GM12878 (cell line): Measurements from ENCODE around the gene CAPN7. TPM values are rescaled to one million over a fixed set of nuclear protein-coding genes. Genes with fewer than 3 reads are reported as not detected.

ENCODE experiments used
- ATAC-seq: fragments of 200-7000 bp; cut with Tn5 transposase; 3 replicates; pipeline ENCODE4 v1.9.1; 2020; ENCODE audit warnings: mild to moderate bottlenecking, moderate library complexity
- BruUV-seq: library from RNA; stranded (reverse); fragments of 400-500 nt; replicated peaks from 2 replicates; lab custom pipeline; 2021; lab: Mats Ljungman, UMichigan
- CTCF ChIA-PET: fragments of 300-600 bp; sonication (Branson Sonifier 250); formaldehyde crosslinking; extraction: SDS; loops from one replicate; lab custom pipeline; 2021; ENCODE audit warnings: inconsistent platforms; lab: Yijun Ruan, JAX
- POLR2A ChIA-PET: fragments of 350-600 bp; formaldehyde crosslinking; extraction: SDS; loops from one replicate; lab custom pipeline; 2021; ENCODE audit warnings: inconsistent platforms; lab: Charles Lee
- RAD21 ChIA-PET: fragments of 300-600 bp; sonication (Branson Sonifier 250); formaldehyde crosslinking; loops from one replicate; lab custom pipeline; 2023; ENCODE audit warnings: antibody characterized with exemption; ENCODE audit not compliant: unreplicated experiment; lab: Charles Lee
- SMC1A ChIA-PET: fragments of 300-600 bp; sonication (Branson Sonifier 250); formaldehyde crosslinking; loops from one replicate; lab custom pipeline; 2023; ENCODE audit not compliant: unreplicated experiment, uncharacterized antibody; lab: Charles Lee
- DNase-seq: peaks from one replicate; pipeline ENCODE4 v3.0.0-alpha.2; 2011; ENCODE audit warnings: low read depth, low spot score
- FAIRE-seq: peaks from 3 replicates; lab custom pipeline; 2011; peaks lifted over from hg19 to GRCh38; lab: Jason Lieb, UNC
- H2AFZ ChIP-seq: 2 replicates; pipeline ENCODE4 v1.6.0; 2011; ENCODE audit warnings: low read depth, low read length, control low read depth; ENCODE audit not compliant: control insufficient read depth
- H3K27ac ChIP-seq: 2 replicates; pipeline ENCODE4 v1.5.1; 2011; ENCODE audit warnings: control low read depth; ENCODE audit not compliant: control insufficient read depth, insufficient read depth
- H3K27me3 ChIP-seq, 2 experiments: replicated peaks in 1 of 2; 2 replicates each; pipeline versions ENCODE4 v1.6.0 to v1.6.1; 2011; ENCODE audit warnings: low read length in 1 of 2; ENCODE audit not compliant: control insufficient read depth in 2 of 2, insufficient read depth in 2 of 2
- H3K36me3 ChIP-seq, 2 experiments: 2 replicates each; pipeline ENCODE4 v1.5.1; 2011; ENCODE audit warnings: low read length in 1 of 2; ENCODE audit not compliant: control insufficient read depth in 2 of 2, insufficient read depth in 2 of 2
- H3K4me1 ChIP-seq: 2 replicates; pipeline ENCODE4 v1.6.1; 2011; ENCODE audit warnings: mild to moderate bottlenecking, low read length, moderate library complexity, mixed read lengths; ENCODE audit not compliant: control insufficient read depth, insufficient read depth
- H3K4me2 ChIP-seq: 2 replicates; pipeline ENCODE4 v1.6.0; 2011; ENCODE audit warnings: control low read depth; ENCODE audit not compliant: control insufficient read depth, insufficient read depth
- H3K4me3 ChIP-seq: fragments of 200-600 bp; sonication (generic); 2 replicates; pipeline ENCODE4 v1.5.1; 2016
- H3K79me2 ChIP-seq: 2 replicates; pipeline ENCODE4 v1.6.0; 2011; ENCODE audit warnings: low read length; ENCODE audit not compliant: control insufficient read depth, insufficient read depth
- H3K9ac ChIP-seq: 2 replicates; pipeline ENCODE4 v1.8.0; 2011; ENCODE audit warnings: low read length, control low read depth, mixed read lengths; ENCODE audit not compliant: control insufficient read depth, insufficient read depth
- H3K9me3 ChIP-seq: replicated peaks from 3 replicates; pipeline ENCODE4 v1.5.1; 2011; ENCODE audit warnings: mild to moderate bottlenecking, low read length; ENCODE audit not compliant: control insufficient read depth, insufficient read depth
- H4K20me1 ChIP-seq: 2 replicates; pipeline ENCODE4 v1.6.0; 2011; ENCODE audit not compliant: control insufficient read depth, insufficient read depth
- CEBPZ ChIP-seq: fragments of 150-350 bp; IDR thresholded peaks from 2 replicates; pipeline ENCODE4 v1.6.1; 2016; ENCODE audit warnings: low read depth, low read length
- EED ChIP-seq: sonication (generic); IDR thresholded peaks from 2 replicates; pipeline ENCODE4 v1.6.1; 2016; ENCODE audit warnings: antibody characterized with exemption, low read depth
- EZH2 ChIP-seq: IDR thresholded peaks from 2 replicates; pipeline ENCODE4 v1.6.1; 2012; ENCODE audit warnings: low read depth, mild to moderate bottlenecking, control low read depth, inconsistent platforms, low read length, borderline replicate concordance; ENCODE audit not compliant: control insufficient read depth
- MXI1 ChIP-seq: fragments of 150-350 bp; IDR thresholded peaks from 2 replicates; pipeline ENCODE4 v1.6.1; 2011; ENCODE audit warnings: low read depth, mild to moderate bottlenecking, inconsistent platforms, low read length, improper control_type of control experiment
- MYC ChIP-seq: IDR thresholded peaks from 2 replicates; pipeline ENCODE4 v1.6.1; 2011; ENCODE audit warnings: mild to moderate bottlenecking, low read length, moderate library complexity, inconsistent platforms; ENCODE audit not compliant: insufficient read depth, insufficient replicate concordance, insufficient read length, severe bottlenecking
- NKRF ChIP-seq: fragments of 450-650 bp; conservative IDR thresholded peaks from 2 replicates; pipeline ENCODE4 v1.6.1; 2017; ENCODE audit warnings: mild to moderate bottlenecking, moderate library complexity
- SIN3A ChIP-seq: IDR thresholded peaks from 2 replicates; pipeline ENCODE4 v1.6.1; 2012; ENCODE audit warnings: low read depth, low read length, improper control_type of control experiment
- SMAD5 ChIP-seq: IDR thresholded peaks from 2 replicates; pipeline ENCODE4 v1.6.1; 2016; ENCODE audit warnings: antibody characterized with exemption, low read depth
- ZBTB11 ChIP-seq: fragments of 450-650 bp; formaldehyde crosslinking; IDR thresholded peaks from 2 replicates; pipeline ENCODE4 v1.5.0; 2022; ENCODE audit warnings: mild to moderate bottlenecking, missing genetic modification characterization
- ZNF217 ChIP-seq: fragments of 450-650 bp; IDR thresholded peaks from 2 replicates; pipeline ENCODE4 v1.6.1; 2017; ENCODE audit warnings: antibody characterized with exemption, mild to moderate bottlenecking
- WGBS: methylation state at CpG from one replicate; pipeline ENCODE4 v1.1.6; 2016; ENCODE audit warnings: low lambda C conversion rate; ENCODE audit not compliant: insufficient replicate concordance, insufficient coverage; ENCODE audit errors: missing lambda C conversion rate; 5-methylcytosine and 5-hydroxymethylcytosine counted together
- in situ Hi-C: fragments of 300-500 bp; cut with MboI; formaldehyde crosslinking; loops from 9 replicates; pipeline ENCODE4 v1.14.3; 2018; ENCODE audit warnings: mixed read lengths
- intact Hi-C: fragments of 100-400 bp; cut with micrococcal nuclease; formaldehyde crosslinking; loops from one replicate; pipeline ENCODE4 v1.14.2; 2022; ENCODE audit not compliant: unreplicated experiment
- polyA plus RNA-seq, 11 experiments: library from polyadenylated mRNA; depleted of rRNA in 4 of 11; unstranded in 6 of 11; stranded (reverse) in 5 of 11; fragments of >200 nt; fragmentation: Nextera tagmentation in 4 of 11; fragmentation: Illumina TruSeq in 1 of 11; extraction: Ambion mirVana in 4 of 11; extraction: Trizol in 1 of 11; gene quantifications; 1 replicate in 1 of 11; 2 replicates in 10 of 11; pipeline versions ENCODE4 v1.2.1 to v1.2.3, GENCODE V29; 2011 to 2016; ENCODE audit warnings: inconsistent platforms in 2 of 11, missing spikeins in 2 of 11, low read depth in 1 of 11
- total RNA-seq, 4 experiments: library from RNA; depleted of rRNA in 3 of 4; stranded (reverse); fragments of >200 nt in 3 of 4; fragmentation: Illumina TruSeq in 1 of 4; extraction: Trizol in 1 of 4; gene quantifications; 2 replicates each; pipeline versions ENCODE4 v1.2.1 to v1.2.3, GENCODE V29; 2013 to 2021

Gene CAPN7
- total and polyA plus RNA-seq, 10 of the 15 experiments (the other 5 are each of a cell fraction or from before 2014, with no cell fraction given): 5.3 to 27.0 (median 18.2) TPM

GRCh38 chr3:15206662-15207576 lies 873 bp downstream of the CAPN7 start:
- Histone ChIP-seq H3K27me3 (no peaks in the 10 kb centered on the region), H3K27ac (peak overlapping the region; percentile 61), H4K20me1 (no peaks in the 10 kb centered on the region), H3K79me2 (peaks cover 37% of the 10 kb centered on the region), H3K4me3 (peak overlapping the region; percentile 94), H3K36me3 (no peaks in the 10 kb centered on the region), H3K9me3 (no peaks in the 10 kb centered on the region), H2AFZ (peak overlapping the region; percentile 72), H3K9ac (peak overlapping the region; percentile 80), H3K4me2 (peak overlapping the region; percentile 88), H3K4me1 (no peaks in the 10 kb centered on the region)
- WGBS: under 1% methylated on average over 30 of the region's 30 CpGs
- ChIA-PET SMC1A (interaction anchor here (0.6 to 12.1 kb wide), 22 partner anchors 7 to 1103 kb away, joined by 3 to 135 read pairs (median 4); no protein-coding TSS in a partner anchor), RAD21 (interaction anchor here (0.7 to 5.3 kb wide), 24 partner anchors 11 to 424 kb away, joined by 3 to 30 read pairs (median 4); partner anchors contain the start of gene RBSN), POLR2A (interaction anchor here (0.6 to 1.2 kb wide), 8 partner anchors 10 to 206 kb away, joined by 3 to 5 read pairs (median 3); no protein-coding TSS in a partner anchor), CTCF (interaction anchor here (0.6 to 9.7 kb wide), 20 partner anchors 11 to 604 kb away, joined by 3 to 123 read pairs (median 4); no protein-coding TSS in a partner anchor)
- DNase-seq (no peak), ATAC-seq (peak; percentile 66), FAIRE-seq (no peak)
- TF ChIP-seq EZH2: no peak
- TF ChIP-seq SIN3A: 0 out of 2 replicates have a peak, but pooled peaks have one; percentile 17
- 0 out of 2 replicates have a peak, but pooled peaks have one; percentile 11 for TF ChIP-seq NKRF
- 0 out of 2 replicates have a peak, but pooled peaks have one; percentile 11 for TF ChIP-seq MXI1
- TF ChIP-seq SMAD5: no peak
- no peak for TF ChIP-seq MYC
- no peak for TF ChIP-seq ZNF217
- no peak for TF ChIP-seq ZBTB11 (CRISPR knock-in tag)
- no peak for TF ChIP-seq CEBPZ
- no peak for TF ChIP-seq EED
- BruUV-seq: TSS peak; percentile 68
- in situ Hi-C loops (loop anchor here (10.0 kb wide), 2 partner anchors 598 to 1038 kb away; no protein-coding TSS in a partner anchor), intact Hi-C loops (loop anchor here (1.0 to 10.0 kb wide), 3 partner anchors 98 to 349 kb away; no protein-coding TSS in a partner anchor)
